ENCODE results near the gene ARHGAP24. TPM values are rescaled to one million over a fixed set of nuclear protein-coding genes. Genes with fewer than 3 reads are reported as not detected.

The ARHGAP24 gene
- polyA plus RNA-seq, 1 of the 3 experiments (the other 2 are of a cell fraction): 1.4 TPM

- TF ChIP-seq CHD2 (IDR thresholded peaks at IDR 0.05; ENCODE audit: low read length, partially characterized antibody) (no peak), SIN3A (IDR thresholded peaks at IDR 0.05; ENCODE audit: borderline replicate concordance, low read depth, low read length) (no peak), MAX (IDR thresholded peaks at IDR 0.05; ENCODE audit: low read depth) (no peak), TCF12 (IDR thresholded peaks at IDR 0.05) (no peak)
These were observed 495.6 kb downstream of the ARHGAP24 start (continued) for GRCh38 chr4:85970535-85970934.

- ChIA-PET POLR2A (no interaction called here), CTCF (interaction anchor here (1.1 to 2.7 kb wide), 2 partner anchors 10 to 182 kb away, joined by 5 to 19 read pairs; no protein-coding TSS in a partner anchor)
- 56% methylated on average over 3 of the region's 3 CpGs for WGBS (ENCODE audit: low lambda C conversion rate)
- TF ChIP-seq TEAD4 (IDR thresholded peaks at IDR 0.05; ENCODE audit: borderline replicate concordance, insufficient read depth) (no peak), FOXJ3 (CRISPR knock-in tag; IDR thresholded peaks at IDR 0.05) (no peak), RCOR1 (IDR thresholded peaks at IDR 0.05; ENCODE audit: low read length) (no peak), FOSL2 (IDR thresholded peaks at IDR 0.05; ENCODE audit: borderline replicate concordance, low read depth) (no peak), EP300 (IDR thresholded peaks at IDR 0.05; ENCODE audit: borderline replicate concordance in 1 of 2, low read depth in 1 of 2, low read length in 1 of 2) (no peak), CHD2 (IDR thresholded peaks at IDR 0.05; ENCODE audit: low read length, partially characterized antibody) (no peak), MAX (IDR thresholded peaks at IDR 0.05; ENCODE audit: low read depth) (no peak)
- Histone ChIP-seq H2AFZ (ENCODE audit: low read depth) (no peak overlapping the region), H3K27me3 (ENCODE audit: insufficient read depth) (no peaks in the 10 kb centered on the region), H3K9me2 (no peaks in the 10 kb centered on the region), H3K4me1 (ENCODE audit: control insufficient read depth in 1 of 2, insufficient read depth in 2 of 2, low read depth in 1 of 2, low read length in 1 of 2) (no peaks in the 10 kb centered on the region), H3K27ac (ENCODE audit: low read depth in 2 of 2, low read length in 1 of 2) (no peak overlapping the region), H3K9me3 (no peaks in the 10 kb centered on the region; the same call in 1 of the 2 replicates), H3K4me2 (no peak overlapping the region), H3K9ac (no peak overlapping the region), H3K36me3 (replicated peaks in 1 of 2; ENCODE audit: control insufficient read depth in 1 of 2, insufficient read depth in 2 of 2, low read length in 1 of 2) (peaks cover 0 to 3% of the 10 kb centered on the region in 2 experiments), H3K4me3 (ENCODE audit: low read depth in 2 of 2, low read length in 1 of 2) (no peak overlapping the region), H3K79me2 (ENCODE audit: insufficient read depth) (no peaks in the 10 kb centered on the region), H4K20me1 (ENCODE audit: insufficient read depth) (no peaks in the 10 kb centered on the region), H3F3A (replicated peaks; ENCODE audit: insufficient read depth) (no peaks in the 10 kb centered on the region)
- DNase-seq: no peak
These were observed 504.3 kb downstream of the ARHGAP24 start for GRCh38 chr4:85979276-85979675.

DNA sequence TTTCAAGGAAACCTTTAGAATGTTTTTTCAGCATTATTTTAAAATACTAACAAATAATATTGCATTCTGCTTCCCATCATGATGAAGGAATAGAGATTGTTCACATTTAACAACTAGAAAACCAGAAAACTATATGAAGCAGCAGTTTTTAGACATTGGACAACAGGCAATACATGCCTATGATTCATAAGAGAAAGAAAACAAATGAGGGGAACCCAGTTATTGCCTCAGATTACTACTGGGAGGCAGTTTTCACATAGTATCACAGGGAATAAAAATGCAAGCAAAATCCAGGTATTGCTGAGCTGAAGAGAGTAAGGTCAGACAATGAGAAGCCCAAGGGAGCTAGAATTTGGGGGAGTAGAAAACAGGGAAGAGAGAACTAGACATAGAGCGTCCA is 511.3 kb downstream of the ARHGAP24 start:
- peaks cover 0 to 3% of the 10 kb centered on the region in 2 experiments for H3K36me3 ChIP-seq (replicated peaks in 1 of 2; ENCODE audit: control insufficient read depth in 1 of 2, insufficient read depth in 2 of 2, low read length in 1 of 2)
- H2AFZ ChIP-seq (ENCODE audit: low read depth): no peak overlapping the region
- H4K20me1 ChIP-seq (ENCODE audit: insufficient read depth): no peaks in the 10 kb centered on the region
- no peak for DNase-seq
- H3K4me1 ChIP-seq (ENCODE audit: control insufficient read depth in 1 of 2, insufficient read depth in 2 of 2, low read depth in 1 of 2, low read length in 1 of 2): no peaks in the 10 kb centered on the region
- no peak overlapping the region for H3K4me2 ChIP-seq
- H3K27ac ChIP-seq (ENCODE audit: low read depth in 2 of 2, low read length in 1 of 2): no peak overlapping the region
- H3K27me3 ChIP-seq (ENCODE audit: insufficient read depth): no peaks in the 10 kb centered on the region
- no peaks in the 10 kb centered on the region for H3K79me2 ChIP-seq (ENCODE audit: insufficient read depth)
- H3K9ac ChIP-seq: no peak overlapping the region
- TF ChIP-seq, protein P1, sequence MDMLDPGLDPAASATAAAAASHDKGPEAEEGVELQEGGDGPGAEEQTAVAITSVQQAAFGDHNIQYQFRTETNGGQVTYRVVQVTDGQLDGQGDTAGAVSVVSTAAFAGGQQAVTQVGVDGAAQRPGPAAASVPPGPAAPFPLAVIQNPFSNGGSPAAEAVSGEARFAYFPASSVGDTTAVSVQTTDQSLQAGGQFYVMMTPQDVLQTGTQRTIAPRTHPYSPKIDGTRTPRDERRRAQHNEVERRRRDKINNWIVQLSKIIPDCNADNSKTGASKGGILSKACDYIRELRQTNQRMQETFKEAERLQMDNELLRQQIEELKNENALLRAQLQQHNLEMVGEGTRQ (IDR thresholded peaks at IDR 0.05; ENCODE audit: borderline replicate concordance, low read depth, low read length): no peak
- TF ChIP-seq NRF1 (IDR thresholded peaks at IDR 0.05; ENCODE audit: low read depth, low read length): no peak
- no peak for TF ChIP-seq YY1 (IDR thresholded peaks at IDR 0.05; ENCODE audit: low read depth)
- TF ChIP-seq MXI1 (IDR thresholded peaks at IDR 0.05; ENCODE audit: low read depth, low read length): no peak
- TF ChIP-seq ELF1 (IDR thresholded peaks at IDR 0.05): no peak
- TF ChIP-seq RAD21 (IDR thresholded peaks at IDR 0.05; ENCODE audit: low read length): no peak
- no peak for TF ChIP-seq USF1 (IDR thresholded peaks at IDR 0.05; ENCODE audit: borderline replicate concordance, low read depth)
- TF ChIP-seq EZH2phosphoT487 (IDR thresholded peaks at IDR 0.05; ENCODE audit: borderline replicate concordance, low read depth): no peak
- H3F3A ChIP-seq (replicated peaks; ENCODE audit: insufficient read depth): no peaks in the 10 kb centered on the region
- POLR2A ChIA-PET: no interaction called here
- no peaks in the 10 kb centered on the region; the same call in 1 of the 2 replicates for H3K9me3 ChIP-seq
- 81% methylated on average over 1 of the region's 1 CpG for WGBS (ENCODE audit: low lambda C conversion rate)
- no peak overlapping the region for H3K4me3 ChIP-seq (ENCODE audit: low read depth in 2 of 2, low read length in 1 of 2)
- no peaks in the 10 kb centered on the region for H3K9me2 ChIP-seq
- CTCF ChIA-PET: interaction anchor here (1.9 to 3.2 kb wide), 2 partner anchors 17 to 190 kb away, joined by 9 to 14 read pairs; no protein-coding TSS in a partner anchor

Measured in SK-N-SH (cell line).